ENCODE measurements around the gene DHRS11.
A peak's percentile ranks its signal among the peaks of the same experiment; 100 is the strongest.

Gene DHRS11

GRCh38 chr17:36591434-36592315 is at the start of gene DHRS11:
Gene DHRS11, plus strand, starts transcription at chr17:36591879. Its CDS starts 131 bp downstream, at chr17:36592010.
- peak; percentile 91 for DNase-seq

GRCh38 chr17:36542755-36543154 is 48.9 kb upstream of the DHRS11 start:
- no peak for DNase-seq

GRCh38 chr17:36544044-36544306 is 47.7 kb upstream of the DHRS11 start:
- DNase-seq = peak; percentile 42

- peak; percentile 96 for DNase-seq
Observed at GRCh38 chr17:36544307-36545076, 47.2 kb upstream of the DHRS11 start, which contains the start of gene GGNBP2. Gene GGNBP2, plus strand, starts transcription at chr17:36544919. Its CDS starts 806 bp downstream, at chr17:36545725.

GRCh38 chr17:36545077-36545464 is 46.6 kb upstream of the DHRS11 start:
- no peak for DNase-seq

GRCh38 chr17:36545465-36546417 is 45.9 kb upstream of the DHRS11 start:
- DNase-seq = peak; percentile 97

- DNase-seq = peak; percentile 42
Observed at GRCh38 chr17:36546418-36547093, 45.1 kb upstream of the DHRS11 start.

- DNase-seq = no peak
Observed at GRCh38 chr17:36547776-36548175, 43.9 kb upstream of the DHRS11 start.

GRCh38 chr17:36550491-36551417 is 40.9 kb upstream of the DHRS11 start:
- DNase-seq = peak; percentile 45

- DNase-seq = no peak
Observed at GRCh38 chr17:36553459-36553858, 38.2 kb upstream of the DHRS11 start.

- no peak for DNase-seq
Observed at GRCh38 chr17:36566081-36566480, 25.6 kb upstream of the DHRS11 start.

GRCh38 chr17:36575028-36575427 is 16.7 kb upstream of the DHRS11 start:
- DNase-seq = no peak

- no peak for DNase-seq
Observed at GRCh38 chr17:36576793-36577192, 14.9 kb upstream of the DHRS11 start.

- DNase-seq = no peak
Observed at GRCh38 chr17:36578671-36579070, 13.0 kb upstream of the DHRS11 start.

GRCh38 chr17:36583787-36584186 is 7.9 kb upstream of the DHRS11 start:
- no peak for DNase-seq

GRCh38 chr17:36586138-36586537 is 5.5 kb upstream of the DHRS11 start:
- no peak for DNase-seq

GRCh38 chr17:36590082-36590481 is 1.6 kb upstream of the DHRS11 start:
- DNase-seq = peak; percentile 33

- peak; percentile 26 for DNase-seq
Observed at GRCh38 chr17:36592316-36592715, 637 bp downstream of the DHRS11 start.

- DNase-seq = no peak
Observed at GRCh38 chr17:36592716-36593321, 1.1 kb downstream of the DHRS11 start.

GRCh38 chr17:36593656-36594316 is 2.1 kb downstream of the DHRS11 start:
- no peak for DNase-seq
